Limb (tissue), 2 donors: Measurements from ENCODE around the gene ATN1.

Experiments
- DNase-seq, 2 donors: peaks; one replicate each; pipeline ENCODE4 v3.0.0-alpha.2; 2016; ENCODE audit errors: extremely low spot score in 2 of 2

The ATN1 gene

GRCh38 chr12:6944381-6945186 lies 16.8 kb downstream of the ATN1 start:
- DNase-seq: peak; percentile 95

- DNase-seq: no peak
Measured at GRCh38 chr12:6945613-6946012, 17.9 kb downstream of the ATN1 start.

GRCh38 chr12:6946033-6946919 lies 18.5 kb downstream of the ATN1 start:
- peak in 1 of 2 donors; percentile 70 for DNase-seq

- DNase-seq: no peak
Measured at GRCh38 chr12:6946920-6947374, 19.2 kb downstream of the ATN1 start.

- no peak for DNase-seq
Measured at GRCh38 chr12:6947615-6948014, 19.9 kb downstream of the ATN1 start.

GRCh38 chr12:6948873-6949594 lies 21.3 kb downstream of the ATN1 start:
- no peak for DNase-seq

GRCh38 chr12:6950401-6950801 lies 22.6 kb downstream of the ATN1 start:
- DNase-seq: no peak

- no peak for DNase-seq
Measured at GRCh38 chr12:6950811-6951540, 23.2 kb downstream of the ATN1 start, which contains the start of gene PTPN6. Gene PTPN6 (plus strand): TSS chr12:6951356. CDS start chr12:6951513, 157 bp downstream.

GRCh38 chr12:6951551-6952120 lies 23.9 kb downstream of the ATN1 start:
- DNase-seq: no peak

- no peak for DNase-seq
Measured at GRCh38 chr12:6952121-6952862, 24.5 kb downstream of the ATN1 start.

GRCh38 chr12:6952863-6953441 lies 25.2 kb downstream of the ATN1 start:
- no peak for DNase-seq

- peak; percentile 67 to 78 for DNase-seq
Measured at GRCh38 chr12:6953442-6954315, 25.9 kb downstream of the ATN1 start.

- DNase-seq: no peak
Measured at GRCh38 chr12:6954316-6955107, 26.8 kb downstream of the ATN1 start.

GRCh38 chr12:6955108-6956020 lies 27.6 kb downstream of the ATN1 start:
- no peak for DNase-seq

GRCh38 chr12:6956021-6956727 lies 28.4 kb downstream of the ATN1 start:
- no peak for DNase-seq

- DNase-seq: no peak
Measured at GRCh38 chr12:6957151-6957701, 29.5 kb downstream of the ATN1 start.
